GM12864 (cell line): Measurements from ENCODE around the gene PEMT.

ENCODE experiments used
- DNase-seq: peaks from one replicate; pipeline ENCODE4 v3.0.0-alpha.2; 2011; ENCODE audit warnings: low read depth
- H3K4me3 ChIP-seq: 2 replicates; pipeline ENCODE4 v1.5.1; 2011; ENCODE audit warnings: mild to moderate bottlenecking, low read depth, low read length, control low read depth
- TF ChIP-seq, protein P1 (sequence below): IDR thresholded peaks from 2 replicates; pipeline ENCODE4 v1.5.1; 2011; ENCODE audit warnings: low read depth, mild to moderate bottlenecking, moderate library complexity, low read length, control low read depth, inconsistent platforms; ENCODE audit errors: missing control alignments

PEMT gene

DNA sequence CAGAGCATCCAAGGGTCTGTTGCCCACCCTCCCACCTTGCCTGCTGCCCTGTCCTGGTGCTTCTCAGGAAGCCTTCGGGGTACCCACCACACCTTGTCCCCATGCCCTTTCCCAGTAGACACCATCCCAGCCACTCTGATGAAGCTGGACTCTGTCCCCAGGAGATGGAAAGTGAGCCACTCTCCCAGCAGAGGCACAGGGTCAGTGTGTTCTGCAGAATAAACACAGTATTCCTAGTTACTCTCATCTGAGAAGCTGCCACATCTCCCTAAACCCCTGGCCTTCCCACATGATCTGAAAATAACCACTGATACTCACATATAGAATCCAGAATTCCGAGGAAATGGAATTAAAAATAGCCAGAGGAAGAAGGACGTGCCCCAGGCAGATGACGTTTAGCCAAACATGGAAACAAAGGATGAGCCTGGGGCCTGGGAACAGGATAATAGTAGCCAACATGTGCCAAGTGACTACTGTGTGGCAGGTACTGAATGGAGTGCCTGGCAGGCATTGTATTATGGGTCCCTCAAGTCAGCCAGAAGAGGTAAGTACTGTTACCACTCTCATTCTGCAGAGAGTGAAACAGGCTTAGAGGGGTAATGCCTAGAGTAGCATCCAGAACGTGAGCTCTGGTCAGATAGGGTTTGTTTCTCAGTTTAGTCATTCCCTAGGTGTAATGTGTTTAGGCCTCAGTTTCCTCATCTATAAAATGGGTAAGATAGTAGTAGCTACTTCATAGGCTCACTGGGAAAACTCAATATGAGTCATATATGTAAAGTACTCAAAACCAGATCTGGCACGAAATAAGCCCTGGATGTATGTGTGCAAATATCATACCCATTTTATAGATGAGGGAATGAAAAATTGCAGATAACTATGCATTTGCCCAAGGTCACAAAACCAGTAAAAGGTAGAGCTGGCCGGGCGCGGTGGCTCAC is 20.8 kb upstream of the PEMT start:
- DNase-seq, result no peak
- TF ChIP-seq, protein P1, sequence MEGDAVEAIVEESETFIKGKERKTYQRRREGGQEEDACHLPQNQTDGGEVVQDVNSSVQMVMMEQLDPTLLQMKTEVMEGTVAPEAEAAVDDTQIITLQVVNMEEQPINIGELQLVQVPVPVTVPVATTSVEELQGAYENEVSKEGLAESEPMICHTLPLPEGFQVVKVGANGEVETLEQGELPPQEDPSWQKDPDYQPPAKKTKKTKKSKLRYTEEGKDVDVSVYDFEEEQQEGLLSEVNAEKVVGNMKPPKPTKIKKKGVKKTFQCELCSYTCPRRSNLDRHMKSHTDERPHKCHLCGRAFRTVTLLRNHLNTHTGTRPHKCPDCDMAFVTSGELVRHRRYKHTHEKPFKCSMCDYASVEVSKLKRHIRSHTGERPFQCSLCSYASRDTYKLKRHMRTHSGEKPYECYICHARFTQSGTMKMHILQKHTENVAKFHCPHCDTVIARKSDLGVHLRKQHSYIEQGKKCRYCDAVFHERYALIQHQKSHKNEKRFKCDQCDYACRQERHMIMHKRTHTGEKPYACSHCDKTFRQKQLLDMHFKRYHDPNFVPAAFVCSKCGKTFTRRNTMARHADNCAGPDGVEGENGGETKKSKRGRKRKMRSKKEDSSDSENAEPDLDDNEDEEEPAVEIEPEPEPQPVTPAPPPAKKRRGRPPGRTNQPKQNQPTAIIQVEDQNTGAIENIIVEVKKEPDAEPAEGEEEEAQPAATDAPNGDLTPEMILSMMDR, result no peak

DNA sequence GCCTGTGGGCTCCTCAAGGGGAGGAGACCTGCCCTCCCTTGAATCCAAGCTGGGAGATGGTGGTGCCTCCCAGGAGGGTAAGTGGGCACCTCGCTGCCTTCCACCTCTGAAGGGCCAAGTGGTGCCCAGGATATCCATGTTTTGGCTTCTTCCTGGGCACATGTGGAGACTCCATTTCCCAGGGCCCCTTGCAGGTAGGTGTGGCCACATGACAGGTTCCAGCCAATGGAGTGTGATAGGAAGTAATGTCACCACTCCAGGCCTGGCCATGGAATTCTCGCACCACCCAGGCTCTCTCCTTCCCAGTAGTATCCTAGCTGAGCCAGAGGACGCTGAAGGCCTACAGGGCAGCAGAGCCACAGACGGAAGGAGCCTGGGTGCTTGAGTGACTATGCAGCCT is 17.6 kb upstream of the PEMT start:
- DNase-seq, result no peak
- H3K4me3 ChIP-seq, result no peak overlapping the region
- TF ChIP-seq, protein P1, result no peak

More for the DNA sequence above, 20.8 kb upstream of the PEMT start:
- H3K4me3 ChIP-seq, result no peak overlapping the region

DNA sequence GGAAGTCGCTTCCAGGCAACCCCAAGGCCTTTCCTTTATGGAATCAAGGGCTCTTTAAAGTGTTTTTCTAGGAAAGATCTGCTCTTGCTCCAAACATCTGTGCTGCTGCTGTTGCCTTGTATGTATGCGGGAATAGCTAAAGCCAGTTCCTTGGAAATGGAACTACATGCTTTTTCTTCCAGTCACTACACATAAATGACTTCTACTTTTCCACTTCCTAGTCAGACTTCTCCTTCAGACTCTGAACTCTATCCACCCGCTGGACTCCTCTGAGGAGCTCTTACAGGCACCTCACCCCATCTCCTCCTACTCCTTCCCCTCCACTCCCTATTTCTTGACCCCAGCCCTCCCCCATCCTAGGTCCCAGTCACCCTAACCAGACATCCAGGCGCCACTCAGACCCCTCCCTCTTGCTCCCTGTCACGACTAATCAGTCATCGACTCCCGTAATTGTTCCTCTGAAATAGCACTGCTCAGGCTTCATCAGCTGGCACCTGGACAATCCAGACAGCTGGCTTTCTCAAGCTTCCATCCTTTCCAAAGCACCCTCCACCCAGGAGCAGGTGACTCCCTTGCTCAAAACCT is 15.0 kb upstream of the PEMT start:
- no peak for DNase-seq
- TF ChIP-seq, protein P1, result no peak
- no peak overlapping the region for H3K4me3 ChIP-seq

DNA sequence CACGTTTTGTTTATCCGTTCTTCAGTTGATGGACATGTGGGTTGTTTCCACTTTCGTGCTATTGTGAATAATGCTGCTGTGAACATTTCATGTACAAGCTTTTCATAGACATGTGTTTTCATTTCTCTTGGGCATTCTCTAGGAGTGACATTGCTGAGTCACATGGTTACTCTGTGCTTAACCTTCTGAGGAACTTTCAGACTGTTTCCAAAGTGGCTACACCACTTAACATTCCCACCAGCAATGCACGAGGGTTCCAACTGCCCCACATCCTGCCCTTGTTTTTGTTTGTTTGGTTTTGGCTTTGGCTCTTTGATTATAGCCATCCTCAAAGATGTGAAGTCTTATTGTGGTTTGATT is 14.2 kb upstream of the PEMT start:
- no peak for DNase-seq
- TF ChIP-seq, protein P1, result no peak
- H3K4me3 ChIP-seq, result no peak overlapping the region

DNA sequence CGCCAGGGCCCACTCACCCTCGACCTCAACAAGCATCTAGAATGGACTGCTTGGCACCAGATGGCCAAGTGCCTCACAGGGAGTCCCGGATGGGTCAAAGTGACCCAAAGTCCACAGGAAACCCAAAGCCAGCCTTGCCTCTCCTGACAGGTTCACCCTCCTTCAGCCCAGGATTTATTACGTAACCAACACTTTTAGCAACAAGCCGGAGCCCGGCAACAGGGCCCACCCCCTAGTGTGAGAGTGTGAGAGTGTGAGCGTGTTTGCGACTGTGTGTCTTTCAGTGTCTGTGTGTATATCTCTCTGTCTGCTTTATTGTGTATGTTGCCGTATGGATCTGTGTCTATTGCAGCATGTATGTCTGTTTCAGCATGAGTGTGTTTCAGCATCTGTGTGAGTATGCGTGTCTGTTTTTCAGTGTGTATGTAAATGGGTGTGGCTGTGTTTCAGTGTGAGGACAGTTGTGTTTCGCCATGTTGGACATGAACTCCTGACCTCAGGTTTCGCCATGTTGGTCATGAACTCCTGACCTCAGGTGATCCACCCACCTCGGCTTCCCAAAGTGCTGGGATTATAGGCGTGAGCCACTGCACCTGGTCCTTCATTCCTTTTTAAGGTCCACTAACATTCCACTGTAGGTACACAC is 13.7 kb upstream of the PEMT start:
- no peak for DNase-seq
- H3K4me3 ChIP-seq, result no peak overlapping the region
- TF ChIP-seq, protein P1, result no peak

DNA sequence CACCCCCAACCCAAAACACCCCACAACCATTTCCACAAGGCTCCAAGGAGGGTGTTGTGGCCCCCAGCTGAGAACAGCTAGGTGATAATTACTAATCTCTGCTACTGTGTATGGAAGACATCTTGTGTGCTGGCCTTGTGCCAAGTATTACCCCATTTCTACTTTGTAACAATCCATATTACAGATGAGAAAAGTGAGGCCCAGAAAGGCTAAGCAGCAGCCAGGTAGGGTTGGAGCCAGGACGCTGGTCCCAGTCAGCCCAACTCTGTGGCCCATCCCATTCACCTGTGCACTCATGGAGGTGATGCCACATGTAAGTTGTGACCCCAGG is 12.4 kb upstream of the PEMT start:
- no peak for DNase-seq
- no peak overlapping the region for H3K4me3 ChIP-seq

More for the DNA sequence above, 12.4 kb upstream of the PEMT start:
- TF ChIP-seq, protein P1, result no peak
